WTC11 (cell line): Measurements from ENCODE around the gene TRNT1. TPM values are rescaled to one million over a fixed set of nuclear protein-coding genes. Genes with fewer than 3 reads are reported as not detected.

ENCODE experiments used
- ATAC-seq: fragments of 200-7000 bp; cut with Tn5 transposase; 2 replicates; pipeline ENCODE4 v1.10.0; 2021; ENCODE audit warnings: mild to moderate bottlenecking, moderate library complexity
- Bru-seq: library from RNA; stranded (reverse); fragments of 400-500 nt; gene quantifications from one replicate; lab custom pipeline; 2021; lab: Mats Ljungman, UMichigan
- CTCF ChIA-PET: fragments of 300-600 bp; sonication (Branson Sonifier 250); formaldehyde crosslinking; loops from one replicate; lab custom pipeline; 2021; ENCODE audit warnings: antibody characterized with exemption; lab: Charles Lee
- POLR2A ChIA-PET: fragments of 350-600 bp; sonication (Branson Sonifier 250); formaldehyde crosslinking; loops from one replicate; lab custom pipeline; 2021; ENCODE audit warnings: antibody characterized with exemption; lab: Charles Lee
- DNase-seq: peaks from one replicate; pipeline ENCODE4 v3.0.0; 2021; ENCODE audit warnings: low spot score
- H3K27ac Mint-ChIP-seq: 2 replicates; pipeline ENCODE4 v1.8.0; 2021; ENCODE audit warnings: mixed read lengths
- H3K27me3 Mint-ChIP-seq: 2 replicates; pipeline ENCODE4 v1.8.0; 2021; ENCODE audit warnings: low read depth, mild to moderate bottlenecking, moderate library complexity, mixed read lengths
- H3K36me3 Mint-ChIP-seq: 2 replicates; pipeline ENCODE4 v1.8.0; 2021; ENCODE audit warnings: mixed read lengths
- H3K4me1 Mint-ChIP-seq: 2 replicates; pipeline ENCODE4 v1.8.0; 2022; ENCODE audit warnings: mixed read lengths
- H3K4me3 Mint-ChIP-seq: 2 replicates; pipeline ENCODE4 v1.8.0; 2021; ENCODE audit warnings: mild to moderate bottlenecking, moderate library complexity, mixed read lengths
- H3K9me3 Mint-ChIP-seq: 2 replicates; pipeline ENCODE4 v1.8.0; 2021; ENCODE audit warnings: mixed read lengths
- AR ChIP-seq: fragments of 250-450 bp; sonication (Bioruptor Pico); IDR thresholded peaks from 2 replicates; pipeline ENCODE4 v1.9.0; 2021; ENCODE audit warnings: mild to moderate bottlenecking
- E2F5 ChIP-seq: sonication (generic); formaldehyde crosslinking; IDR thresholded peaks from 2 replicates; pipeline ENCODE4 v1.8.1; 2022; ENCODE audit warnings: mild to moderate bottlenecking, moderate library complexity, missing genetic modification reagents
- FOXP4 ChIP-seq: sonication (generic); formaldehyde crosslinking; IDR thresholded peaks from 2 replicates; pipeline ENCODE4 v1.8.0; 2022; ENCODE audit warnings: mild to moderate bottlenecking, missing genetic modification reagents
- HMGXB4 ChIP-seq: sonication (generic); formaldehyde crosslinking; IDR thresholded peaks from 2 replicates; pipeline ENCODE4 v1.8.1; 2023; ENCODE audit warnings: mild to moderate bottlenecking, moderate library complexity, missing genetic modification reagents
- JUN ChIP-seq: sonication (generic); formaldehyde crosslinking; IDR thresholded peaks from 2 replicates; pipeline ENCODE4 v1.8.0; 2023; ENCODE audit warnings: mild to moderate bottlenecking, missing genetic modification reagents
- KAT7 ChIP-seq: sonication (generic); formaldehyde crosslinking; IDR thresholded peaks from 2 replicates; pipeline ENCODE4 v1.8.1; 2023; ENCODE audit warnings: missing genetic modification reagents, mild to moderate bottlenecking, borderline replicate concordance
- NFYB ChIP-seq: sonication (generic); formaldehyde crosslinking; conservative IDR thresholded peaks from 2 replicates; pipeline ENCODE4 v1.8.0; 2022; ENCODE audit warnings: low read depth, missing genetic modification reagents
- PRDM15 ChIP-seq: sonication (generic); formaldehyde crosslinking; IDR thresholded peaks from 2 replicates; pipeline ENCODE4 v1.8.0; 2022; ENCODE audit warnings: missing genetic modification reagents
- ZNF232 ChIP-seq: sonication (generic); formaldehyde crosslinking; IDR thresholded peaks from 2 replicates; pipeline ENCODE4 v1.8.0; 2022; ENCODE audit warnings: mild to moderate bottlenecking, missing genetic modification reagents
- ZNF281 ChIP-seq: sonication (generic); formaldehyde crosslinking; IDR thresholded peaks from 2 replicates; pipeline ENCODE4 v1.8.0; 2023; ENCODE audit warnings: mild to moderate bottlenecking, missing genetic modification reagents
- long read RNA-seq, 3 experiments: library from RNA in 1 of 3; library from capped mRNA in 1 of 3; library from polyadenylated mRNA in 1 of 3; unstranded in 2 of 3; stranded (forward) in 1 of 3; transcript quantifications; one replicate each; pipeline ENCODE4 v2.0.0, GENCODE V29; 2021
- total RNA-seq: library from RNA; stranded (reverse); gene quantifications from 3 replicates; pipeline ENCODE4 v1.2.3, GENCODE V29; 2021
- TF ChIP-seq, protein P1 (sequence below): sonication (generic); formaldehyde crosslinking; IDR thresholded peaks from 2 replicates; pipeline ENCODE4 v1.8.1; 2022; ENCODE audit warnings: missing genetic modification reagents, borderline replicate concordance
- TF ChIP-seq, protein P2 (sequence below): fragments of 250-450 bp; sonication (Bioruptor Pico); conservative IDR thresholded peaks from 2 replicates; pipeline ENCODE4 v1.9.0; 2021; ENCODE audit warnings: mild to moderate bottlenecking

The TRNT1 gene
- total RNA-seq: 17.2 to 18.8 TPM (median 17.9 TPM) in 3 replicates
- Bru-seq, nascent RNA: percentile 85 among the genes with signal in this experiment
- long read RNA-seq, experiment 1, transcript TRNT1-201 (8 exons, 2,276 nt): major isoform, 71 of 140 reads
- long read RNA-seq, experiment 1, partial matches to known transcripts: 10 of 140 reads
- long read RNA-seq, experiment 1, other reads (novel, unspliced or antisense): 52 of 140 reads
- long read RNA-seq, experiment 2, transcript TRNT1-201 (8 exons, 2,276 nt): major isoform, 9 of 27 reads
- long read RNA-seq, experiment 2, partial matches to known transcripts: 14 of 27 reads
- long read RNA-seq, experiment 2, other reads (novel, unspliced or antisense): 4 of 27 reads
- long read RNA-seq, experiment 3, transcript TRNT1-201 (8 exons, 2,276 nt): major isoform, 40 of 63 reads
- long read RNA-seq, experiment 3, partial matches to known transcripts: 8 of 63 reads
- long read RNA-seq, experiment 3, other reads (novel, unspliced or antisense): 9 of 63 reads

DNA sequence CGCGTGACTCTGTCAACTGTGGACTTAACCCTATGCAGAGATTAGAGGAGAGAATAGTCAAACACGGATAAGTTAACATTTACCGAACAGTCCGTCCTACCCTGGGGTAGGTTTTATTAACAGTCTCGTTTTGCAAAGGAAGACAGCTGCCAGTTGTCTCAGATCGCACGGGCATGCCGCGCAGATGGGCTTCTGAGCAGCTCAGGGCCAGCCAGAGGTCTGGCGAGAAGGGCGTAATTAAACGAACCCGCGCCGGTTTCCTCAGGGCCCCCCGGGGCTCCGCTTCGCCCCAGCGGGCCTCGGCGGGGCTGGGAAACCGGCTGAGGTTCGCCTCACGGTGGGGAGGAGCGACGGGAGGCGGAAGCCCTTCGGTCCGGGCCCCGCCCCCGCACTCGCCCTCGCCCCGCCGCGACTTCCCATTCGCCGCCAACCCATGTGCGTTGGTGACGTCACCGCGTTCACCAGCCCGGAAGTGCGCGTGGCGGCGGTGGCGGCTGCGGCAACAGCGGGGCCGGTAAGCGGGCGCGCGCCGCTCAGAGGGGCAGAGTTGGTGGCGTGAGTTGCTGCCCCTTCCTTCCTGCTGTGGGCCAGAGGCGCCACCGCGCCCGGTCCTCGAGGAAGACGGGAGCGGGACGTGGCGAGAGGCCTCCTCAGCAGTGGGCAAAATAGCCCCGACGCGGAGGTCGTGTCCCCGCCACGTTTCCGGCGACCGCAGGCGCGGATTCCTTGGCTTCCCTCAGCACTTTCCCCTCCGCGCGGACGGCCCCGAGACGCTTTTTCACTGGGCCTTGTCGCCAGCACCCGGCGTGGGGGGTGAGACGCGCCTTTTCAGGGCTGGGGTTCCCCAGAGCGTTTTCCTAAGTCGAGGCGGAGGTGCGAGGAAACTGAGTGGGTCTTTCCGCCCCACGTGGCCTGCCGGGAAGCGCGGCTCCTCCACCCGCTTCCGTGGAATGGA lies at the start of gene TRNT1:
TRNT1 (plus strand) TSS at position 464 of the 955 bp plus-strand sequence. CDS start 2,101 bp downstream, outside the sequence.
- DNase-seq (peak; percentile 88), ATAC-seq (peak; percentile 97)
- peaks cover 7% of the 10 kb centered on the region for H3K27me3 Mint-ChIP-seq
- peak within 1 kb of the TSS; percentile 84 for H3K27ac Mint-ChIP-seq
- H3K9me3 Mint-ChIP-seq: peaks cover 27% of the 10 kb centered on the region
- ChIA-PET CTCF (no interaction called here), POLR2A (no interaction called here)
- peaks cover 33% of the 10 kb centered on the region for H3K36me3 Mint-ChIP-seq
- H3K4me1 Mint-ChIP-seq: peaks cover 9% of the 10 kb centered on the region
- H3K4me3 Mint-ChIP-seq: peak within 1 kb of the TSS; percentile 88
- TF ChIP-seq FOXP4 (CRISPR knock-in tag) (peak; percentile 43; the same call in 1 of the 2 replicates), ZNF232 (0 out of 2 replicates have a peak, but pooled peaks have one; percentile 21), E2F5 (CRISPR knock-in tag) (peak; percentile 78; the same call in 1 of the 2 replicates), JUN (CRISPR knock-in tag) (peak; percentile 72), KAT7 (CRISPR knock-in tag) (peak; percentile 78), NFYB (CRISPR knock-in tag) (peak; percentile 70), HMGXB4 (CRISPR knock-in tag) (peak; percentile 73), PRDM15 (CRISPR knock-in tag) (no peak), ZNF281 (CRISPR knock-in tag) (peak; percentile 25; the same call in 1 of the 2 replicates), AR (CRISPR knock-in tag) (no peak)
- TF ChIP-seq, protein P1, sequence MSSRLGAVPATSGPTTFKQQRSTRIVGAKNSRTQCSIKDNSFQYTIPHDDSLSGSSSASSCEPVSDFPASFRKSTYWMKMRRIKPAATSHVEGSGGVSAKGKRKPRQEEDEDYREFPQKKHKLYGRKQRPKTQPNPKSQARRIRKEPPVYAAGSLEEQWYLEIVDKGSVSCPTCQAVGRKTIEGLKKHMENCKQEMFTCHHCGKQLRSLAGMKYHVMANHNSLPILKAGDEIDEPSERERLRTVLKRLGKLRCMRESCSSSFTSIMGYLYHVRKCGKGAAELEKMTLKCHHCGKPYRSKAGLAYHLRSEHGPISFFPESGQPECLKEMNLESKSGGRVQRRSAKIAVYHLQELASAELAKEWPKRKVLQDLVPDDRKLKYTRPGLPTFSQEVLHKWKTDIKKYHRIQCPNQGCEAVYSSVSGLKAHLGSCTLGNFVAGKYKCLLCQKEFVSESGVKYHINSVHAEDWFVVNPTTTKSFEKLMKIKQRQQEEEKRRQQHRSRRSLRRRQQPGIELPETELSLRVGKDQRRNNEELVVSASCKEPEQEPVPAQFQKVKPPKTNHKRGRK (CRISPR knock-in tag): no peak
- TF ChIP-seq, protein P2, sequence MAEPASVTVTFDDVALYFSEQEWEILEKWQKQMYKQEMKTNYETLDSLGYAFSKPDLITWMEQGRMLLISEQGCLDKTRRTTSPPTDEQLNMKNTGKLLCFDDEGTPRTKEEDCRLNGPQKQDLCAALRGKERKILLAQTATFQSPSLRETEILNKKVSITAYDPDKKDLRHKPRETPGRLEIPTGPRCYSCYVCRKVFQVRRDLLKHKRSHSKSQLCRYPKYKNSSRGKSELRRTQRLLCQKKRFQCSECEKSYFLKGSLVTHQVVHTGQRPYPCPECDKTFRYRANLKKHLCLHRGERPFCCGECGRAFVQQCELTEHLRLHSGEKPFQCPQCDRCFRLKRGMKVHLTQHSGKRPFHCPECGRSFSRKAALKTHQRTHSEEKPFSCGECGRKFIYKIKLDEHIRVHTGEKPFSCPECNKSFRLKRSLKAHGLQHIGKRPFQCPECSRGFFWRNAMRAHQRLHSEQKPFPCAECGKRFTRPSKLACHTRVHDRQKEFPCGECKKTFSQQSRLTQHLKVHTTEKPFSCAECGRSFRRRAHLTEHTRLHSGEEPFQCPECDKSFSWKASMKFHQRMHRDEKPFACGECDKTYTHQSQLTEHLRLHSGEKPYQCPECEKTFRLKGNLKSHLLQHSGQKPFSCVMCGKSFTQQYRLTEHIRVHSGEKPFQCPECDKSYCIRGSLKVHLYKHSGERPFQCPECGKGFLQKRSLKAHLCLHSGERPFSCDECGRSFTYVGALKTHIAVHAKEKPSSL (CRISPR knock-in tag): no peak
